Gastrocnemius medialis (tissue), 4 donors: ENCODE results near the gene SPINK4.

Source experiments
- CTCF ChIP-seq, 5 experiments: fragments of 450-650 bp in 3 of 5; fragments of 200-600 bp in 2 of 5; sonication (generic) in 2 of 5; IDR thresholded peaks in 4 of 5; conservative IDR thresholded peaks in 1 of 5; 1 replicate in 4 of 5; 2 replicates in 1 of 5; pipeline ENCODE4 v1.5.1; 2016 to 2019; ENCODE audit warnings: antibody characterized with exemption in 5 of 5, mild to moderate bottlenecking in 3 of 5, moderate library complexity in 3 of 5
- POLR2A ChIP-seq, 2 donors: fragments of 450-650 bp; IDR thresholded peaks; one replicate each; pipeline ENCODE4 v1.6.1; 2017; ENCODE audit warnings: antibody characterized with exemption in 2 of 2, mild to moderate bottlenecking in 2 of 2, moderate library complexity in 2 of 2

- TF ChIP-seq POLR2A (IDR thresholded peaks at IDR 0.05) (no peak), CTCF (IDR thresholded peaks at IDR 0.05 in 4 of 5, conservative IDR thresholded peaks at IDR 0.05 in 1 of 5) (no peak)
Measured at GRCh38 chr9:33272061-33272460, 32.1 kb downstream of the SPINK4 start.
